ENCODE data around the gene TCEAL6.
A peak's percentile ranks its signal among the peaks of the same experiment; 100 is the strongest.
"Not testable (repeated sequence)": the region's sequence is repeated elsewhere in the genome, so short reads cannot be mapped to it uniquely, and the experiment has no call there.

Gene TCEAL6

GRCh38 chrX:102142274-102142673, at the start of gene TCEAL6:
Gene TCEAL6, minus strand, starts transcription at chrX:102142481.
- not testable (repeated sequence) for DNase-seq

GRCh38 chrX:102185967-102186720, 43.9 kb upstream of the TCEAL6 start:
- no peak for DNase-seq

GRCh38 chrX:102155806-102156179, 13.5 kb upstream of the TCEAL6 start, which contains the start of gene BEX5:
Gene BEX5, minus strand, starts transcription at chrX:102155977. Its CDS starts 1,712 bp downstream, at chrX:102154265.
- DNase-seq, result peak; percentile 59 to 68

- no peak for DNase-seq
Observed at GRCh38 chrX:102154900-102155805, 12.9 kb upstream of the TCEAL6 start.

- DNase-seq, result peak in 1 of 2 experiments; percentile 21
Observed at GRCh38 chrX:102154218-102154860, 12.1 kb upstream of the TCEAL6 start.

GRCh38 chrX:102141631-102142030, 650 bp downstream of the TCEAL6 start:
- not testable (repeated sequence) for DNase-seq

- DNase-seq, result not testable (repeated sequence)
Observed at GRCh38 chrX:102140876-102141275, 1.4 kb downstream of the TCEAL6 start.

GRCh38 chrX:102138064-102138463, 4.2 kb downstream of the TCEAL6 start:
- DNase-seq, result no peak

GRCh38 chrX:102129473-102129872, 12.8 kb downstream of the TCEAL6 start:
- no peak for DNase-seq

- no peak for DNase-seq
Observed at GRCh38 chrX:102126863-102127262, 15.4 kb downstream of the TCEAL6 start.

GRCh38 chrX:102126080-102126818, 16.0 kb downstream of the TCEAL6 start:
- not testable (repeated sequence) for DNase-seq

GRCh38 chrX:102125436-102125835, 16.8 kb downstream of the TCEAL6 start, which contains the start of gene TCEAL2:
Gene TCEAL2, plus strand, starts transcription at chrX:102125679. Its CDS starts 1,152 bp downstream, at chrX:102126831.
- DNase-seq, result not testable (repeated sequence)

- DNase-seq, result not testable (repeated sequence)
Observed at GRCh38 chrX:102125014-102125413, 17.3 kb downstream of the TCEAL6 start.

GRCh38 chrX:102115748-102116147, 26.5 kb downstream of the TCEAL6 start:
- DNase-seq, result no peak

- no peak for DNase-seq
Observed at GRCh38 chrX:102113367-102113766, 28.9 kb downstream of the TCEAL6 start.

Measured in NCI-H1930 (cell line).